DOHH2 (cell line): ENCODE results near the gene PRSS16.

Source experiments
- H3F3A ChIP-seq: fragments of 200-600 bp; sonication (generic), shearing (Covaris generic); 2 replicates; pipeline ENCODE4 v1.6.0; 2016; ENCODE audit warnings: antibody characterized with exemption, mild to moderate bottlenecking; ENCODE audit not compliant: control insufficient read depth, insufficient read depth
- H3K27ac ChIP-seq: fragments of 200-600 bp; sonication (generic); 2 replicates; pipeline ENCODE4 v1.5.1; 2014; ENCODE audit warnings: low read depth, mild to moderate bottlenecking, low read length, moderate library complexity
- H3K27me3 ChIP-seq: fragments of 200-600 bp; sonication (generic); 2 replicates; pipeline ENCODE4 v1.6.1; 2014; ENCODE audit warnings: mild to moderate bottlenecking, low read length, mixed read lengths; ENCODE audit not compliant: control insufficient read depth
- H3K36me3 ChIP-seq: fragments of 200-600 bp; sonication (generic); 2 replicates; pipeline ENCODE4 v1.6.1; 2014; ENCODE audit warnings: mild to moderate bottlenecking, low read length, moderate library complexity, mixed read lengths; ENCODE audit not compliant: control insufficient read depth
- H3K4me1 ChIP-seq: fragments of 200-600 bp; sonication (generic); 2 replicates; pipeline ENCODE4 v1.6.1; 2014; ENCODE audit warnings: mild to moderate bottlenecking, low read length, mixed read lengths; ENCODE audit not compliant: control insufficient read depth
- H3K4me2 ChIP-seq: fragments of 200-600 bp; sonication (generic); 2 replicates; pipeline ENCODE4 v1.6.0; 2014; ENCODE audit warnings: mild to moderate bottlenecking, low read length, moderate library complexity
- H3K4me3 ChIP-seq: fragments of 200-600 bp; sonication (generic); 2 replicates; pipeline ENCODE4 v1.5.1; 2014; ENCODE audit warnings: mild to moderate bottlenecking, low read length, mixed read lengths
- H3K79me2 ChIP-seq: fragments of 200-600 bp; sonication (generic); 2 replicates; pipeline ENCODE4 v1.6.1; 2014; ENCODE audit warnings: mild to moderate bottlenecking, low read length, mixed read lengths; ENCODE audit not compliant: control insufficient read depth
- H3K9me2 ChIP-seq: fragments of 200-600 bp; sonication (generic); replicated peaks from 2 replicates; pipeline ENCODE4 v1.6.1; 2014; ENCODE audit warnings: mild to moderate bottlenecking, low read length, mixed read lengths; ENCODE audit not compliant: control insufficient read depth
- H3K9me3 ChIP-seq: fragments of 200-600 bp; sonication (generic); 2 replicates; pipeline ENCODE4 v1.6.1; 2014; ENCODE audit warnings: antibody characterized with exemption, low read length, mixed read lengths; ENCODE audit not compliant: control insufficient read depth, insufficient read depth
- H4K20me1 ChIP-seq: fragments of 200-600 bp; sonication (generic); 2 replicates; pipeline ENCODE4 v1.6.0; 2014; ENCODE audit warnings: low read depth, mild to moderate bottlenecking, antibody characterized with exemption, low read length, moderate library complexity; ENCODE audit not compliant: control insufficient read depth, insufficient read depth
- CTCF ChIP-seq: fragments of 200-600 bp; sonication (generic); IDR thresholded peaks from one replicate; pipeline ENCODE4 v1.5.1; 2014; ENCODE audit warnings: antibody characterized with exemption, mild to moderate bottlenecking, low read depth, low read length; ENCODE audit not compliant: poor library complexity, severe bottlenecking
- EZH2phosphoT487 ChIP-seq: fragments of 200-600 bp; sonication (generic); IDR thresholded peaks from 2 replicates; pipeline ENCODE4 v1.6.1; 2017; ENCODE audit warnings: borderline replicate concordance, mild to moderate bottlenecking, antibody characterized with exemption, low read length, moderate library complexity, mixed read lengths

Gene PRSS16

GRCh38 chr6:27275025-27275956 lies 27.8 kb downstream of the PRSS16 start:
- Histone ChIP-seq H3F3A (no peaks in the 10 kb centered on the region), H3K36me3 (no peaks in the 10 kb centered on the region), H3K9me3 (no peaks in the 10 kb centered on the region), H3K4me2 (no peak overlapping the region), H3K27me3 (no peaks in the 10 kb centered on the region), H3K27ac (no peak overlapping the region), H4K20me1 (no peaks in the 10 kb centered on the region), H3K4me1 (no peaks in the 10 kb centered on the region), H3K9me2 (no peaks in the 10 kb centered on the region), H3K79me2 (no peaks in the 10 kb centered on the region), H3K4me3 (no peak overlapping the region)
- TF ChIP-seq CTCF (no peak), EZH2phosphoT487 (no peak)

- Histone ChIP-seq H3K27ac (no peak overlapping the region), H3K36me3 (no peaks in the 10 kb centered on the region), H3K4me3 (peak overlapping the region; percentile 21), H3K4me2 (peak overlapping the region; percentile 28), H3K9me3 (no peaks in the 10 kb centered on the region), H3K4me1 (no peaks in the 10 kb centered on the region), H3K27me3 (peaks cover 15% of the 10 kb centered on the region), H3K79me2 (no peaks in the 10 kb centered on the region), H3K9me2 (no peaks in the 10 kb centered on the region), H3F3A (no peaks in the 10 kb centered on the region), H4K20me1 (no peaks in the 10 kb centered on the region)
- TF ChIP-seq CTCF, result no peak
- TF ChIP-seq EZH2phosphoT487, result no peak
Observed at GRCh38 chr6:27279513-27280063, 32.1 kb downstream of the PRSS16 start.

GRCh38 chr6:27280064-27280539 lies 32.6 kb downstream of the PRSS16 start:
- H3K9me3 ChIP-seq, result no peaks in the 10 kb centered on the region
- peak overlapping the region; percentile 21 for H3K4me3 ChIP-seq
- no peaks in the 10 kb centered on the region for H3K79me2 ChIP-seq
- H3K4me2 ChIP-seq, result peak overlapping the region; percentile 28
- H3K4me1 ChIP-seq, result no peaks in the 10 kb centered on the region
- H3K27me3 ChIP-seq, result peaks cover 15% of the 10 kb centered on the region
- H3K9me2 ChIP-seq, result no peaks in the 10 kb centered on the region
- H3K27ac ChIP-seq, result no peak overlapping the region
- H3K36me3 ChIP-seq, result no peaks in the 10 kb centered on the region
- no peaks in the 10 kb centered on the region for H4K20me1 ChIP-seq
- no peaks in the 10 kb centered on the region for H3F3A ChIP-seq
- TF ChIP-seq EZH2phosphoT487 (no peak), CTCF (no peak)
